ENCODE results near the gene CDHR3.

- TF ChIP-seq RAD21 (conservative IDR thresholded peaks at IDR 0.05 in 1 of 2, IDR thresholded peaks at IDR 0.05 in 1 of 2): no peak
- no peak for TF ChIP-seq CTCF (IDR thresholded peaks at IDR 0.05)
Measured at GRCh38 chr7:106029941-106030340, 66.9 kb downstream of the CDHR3 start.
